ENCODE results near the gene SIGLEC15. TPM values are rescaled to one million over a fixed set of nuclear protein-coding genes. Genes with fewer than 3 reads are reported as not detected.

Gene SIGLEC15
- total and polyA plus RNA-seq, 10 of the 15 experiments (the other 5 are each of a cell fraction or from before 2014, with no cell fraction given): 0.09 to 0.45 TPM; not detected in 8

DNA sequence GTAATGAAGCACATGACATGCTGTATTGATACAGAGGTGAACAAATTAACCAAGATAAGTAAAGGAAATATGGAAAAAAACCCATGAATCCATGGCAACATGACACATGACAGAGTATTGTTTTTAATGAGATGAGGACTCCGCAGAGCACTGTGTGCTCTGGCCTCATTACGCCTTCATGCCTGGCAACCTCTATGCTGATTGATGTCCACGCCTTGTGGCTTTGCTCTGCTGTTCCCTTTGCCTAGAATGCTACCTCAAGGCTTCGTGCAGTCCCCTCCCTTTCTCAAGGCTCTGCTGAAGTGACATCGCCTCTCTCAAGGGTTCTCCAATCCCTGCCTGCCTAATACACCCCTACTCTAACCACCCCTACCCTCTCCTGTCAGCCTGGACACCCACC lies 8.4 kb downstream of the SIGLEC15 start (continued):
- TF ChIP-seq, protein P1, sequence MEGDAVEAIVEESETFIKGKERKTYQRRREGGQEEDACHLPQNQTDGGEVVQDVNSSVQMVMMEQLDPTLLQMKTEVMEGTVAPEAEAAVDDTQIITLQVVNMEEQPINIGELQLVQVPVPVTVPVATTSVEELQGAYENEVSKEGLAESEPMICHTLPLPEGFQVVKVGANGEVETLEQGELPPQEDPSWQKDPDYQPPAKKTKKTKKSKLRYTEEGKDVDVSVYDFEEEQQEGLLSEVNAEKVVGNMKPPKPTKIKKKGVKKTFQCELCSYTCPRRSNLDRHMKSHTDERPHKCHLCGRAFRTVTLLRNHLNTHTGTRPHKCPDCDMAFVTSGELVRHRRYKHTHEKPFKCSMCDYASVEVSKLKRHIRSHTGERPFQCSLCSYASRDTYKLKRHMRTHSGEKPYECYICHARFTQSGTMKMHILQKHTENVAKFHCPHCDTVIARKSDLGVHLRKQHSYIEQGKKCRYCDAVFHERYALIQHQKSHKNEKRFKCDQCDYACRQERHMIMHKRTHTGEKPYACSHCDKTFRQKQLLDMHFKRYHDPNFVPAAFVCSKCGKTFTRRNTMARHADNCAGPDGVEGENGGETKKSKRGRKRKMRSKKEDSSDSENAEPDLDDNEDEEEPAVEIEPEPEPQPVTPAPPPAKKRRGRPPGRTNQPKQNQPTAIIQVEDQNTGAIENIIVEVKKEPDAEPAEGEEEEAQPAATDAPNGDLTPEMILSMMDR (IDR thresholded peaks at IDR 0.05 in 2 of 3, conservative IDR thresholded peaks at IDR 0.05 in 1 of 3; ENCODE audit: control insufficient read depth in 2 of 3, extremely low read depth in 1 of 3, insufficient read depth in 1 of 3, low read depth in 3 of 3, low read length in 3 of 3): no peak
- TF ChIP-seq ATF7 (IDR thresholded peaks at IDR 0.05; ENCODE audit: low read depth) (no peak), RFX5 (IDR thresholded peaks at IDR 0.05; ENCODE audit: low read depth, low read length) (no peak)
- TF ChIP-seq, protein P2, sequence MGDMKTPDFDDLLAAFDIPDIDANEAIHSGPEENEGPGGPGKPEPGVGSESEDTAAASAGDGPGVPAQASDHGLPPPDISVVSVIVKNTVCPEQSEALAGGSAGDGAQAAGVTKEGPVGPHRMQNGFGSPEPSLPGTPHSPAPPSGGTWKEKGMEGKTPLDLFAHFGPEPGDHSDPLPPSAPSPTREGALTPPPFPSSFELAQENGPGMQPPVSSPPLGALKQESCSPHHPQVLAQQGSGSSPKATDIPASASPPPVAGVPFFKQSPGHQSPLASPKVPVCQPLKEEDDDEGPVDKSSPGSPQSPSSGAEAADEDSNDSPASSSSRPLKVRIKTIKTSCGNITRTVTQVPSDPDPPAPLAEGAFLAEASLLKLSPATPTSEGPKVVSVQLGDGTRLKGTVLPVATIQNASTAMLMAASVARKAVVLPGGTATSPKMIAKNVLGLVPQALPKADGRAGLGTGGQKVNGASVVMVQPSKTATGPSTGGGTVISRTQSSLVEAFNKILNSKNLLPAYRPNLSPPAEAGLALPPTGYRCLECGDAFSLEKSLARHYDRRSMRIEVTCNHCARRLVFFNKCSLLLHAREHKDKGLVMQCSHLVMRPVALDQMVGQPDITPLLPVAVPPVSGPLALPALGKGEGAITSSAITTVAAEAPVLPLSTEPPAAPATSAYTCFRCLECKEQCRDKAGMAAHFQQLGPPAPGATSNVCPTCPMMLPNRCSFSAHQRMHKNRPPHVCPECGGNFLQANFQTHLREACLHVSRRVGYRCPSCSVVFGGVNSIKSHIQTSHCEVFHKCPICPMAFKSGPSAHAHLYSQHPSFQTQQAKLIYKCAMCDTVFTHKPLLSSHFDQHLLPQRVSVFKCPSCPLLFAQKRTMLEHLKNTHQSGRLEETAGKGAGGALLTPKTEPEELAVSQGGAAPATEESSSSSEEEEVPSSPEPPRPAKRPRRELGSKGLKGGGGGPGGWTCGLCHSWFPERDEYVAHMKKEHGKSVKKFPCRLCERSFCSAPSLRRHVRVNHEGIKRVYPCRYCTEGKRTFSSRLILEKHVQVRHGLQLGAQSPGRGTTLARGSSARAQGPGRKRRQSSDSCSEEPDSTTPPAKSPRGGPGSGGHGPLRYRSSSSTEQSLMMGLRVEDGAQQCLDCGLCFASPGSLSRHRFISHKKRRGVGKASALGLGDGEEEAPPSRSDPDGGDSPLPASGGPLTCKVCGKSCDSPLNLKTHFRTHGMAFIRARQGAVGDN (IDR thresholded peaks at IDR 0.05): no peak

DNA sequence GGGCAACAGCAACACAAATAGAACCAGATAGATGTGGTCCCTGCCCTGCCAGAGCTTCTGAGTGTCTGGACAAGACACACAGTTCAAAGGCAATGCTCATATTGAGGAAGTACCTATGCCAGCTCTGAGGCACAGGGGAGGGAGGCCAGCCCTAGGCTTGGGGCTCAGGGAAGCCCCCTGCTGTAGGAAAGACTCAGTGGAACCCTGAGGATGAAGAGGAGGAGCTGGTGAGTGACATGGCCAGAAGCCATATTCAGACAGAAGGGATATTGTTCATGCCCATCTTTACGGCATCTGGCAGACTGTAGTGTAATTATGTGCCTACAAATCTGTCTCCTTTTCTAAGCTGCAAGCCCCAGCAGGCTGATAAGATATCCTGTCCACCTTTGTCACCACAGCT lies 8.8 kb downstream of the SIGLEC15 start:
- no peak overlapping the region for H3K4me2 ChIP-seq (ENCODE audit: control insufficient read depth, insufficient read depth)
- H3K27me3 ChIP-seq (replicated peaks in 1 of 2; ENCODE audit: control insufficient read depth in 2 of 2, insufficient read depth in 2 of 2, low read length in 1 of 2): peaks cover 0 to 4% of the 10 kb centered on the region in 2 experiments; a peak in 1 of 4 replicates
- no peaks in the 10 kb centered on the region; the same call in 2 of the 3 replicates for H3K9me3 ChIP-seq (replicated peaks; ENCODE audit: control insufficient read depth, insufficient read depth, low read length)
- ATAC-seq (0 out of 3 replicates have a peak, but pooled peaks have one; percentile 10), DNase-seq (ENCODE audit: low read depth, low spot score) (no peak), FAIRE-seq (no peak)
- H3K4me3 ChIP-seq: no peak overlapping the region
- no TSS peak for BruUV-seq (replicated peaks)
- no peaks in the 10 kb centered on the region for H3K79me2 ChIP-seq (ENCODE audit: control insufficient read depth, insufficient read depth, low read length)
- no peak overlapping the region for H3K9ac ChIP-seq (ENCODE audit: control insufficient read depth, insufficient read depth, low read length)
- WGBS (ENCODE audit: insufficient coverage, insufficient replicate concordance, low lambda C conversion rate, missing lambda C conversion rate): 100% methylated on average over 1 of the region's 1 CpG
- intact Hi-C loops (cut with micrococcal nuclease; ENCODE audit: unreplicated experiment): no loop called here
- in situ Hi-C loops (cut with MboI): no loop called here
- H4K20me1 ChIP-seq (ENCODE audit: control insufficient read depth, insufficient read depth): no peaks in the 10 kb centered on the region
- TF ChIP-seq, protein P3, sequence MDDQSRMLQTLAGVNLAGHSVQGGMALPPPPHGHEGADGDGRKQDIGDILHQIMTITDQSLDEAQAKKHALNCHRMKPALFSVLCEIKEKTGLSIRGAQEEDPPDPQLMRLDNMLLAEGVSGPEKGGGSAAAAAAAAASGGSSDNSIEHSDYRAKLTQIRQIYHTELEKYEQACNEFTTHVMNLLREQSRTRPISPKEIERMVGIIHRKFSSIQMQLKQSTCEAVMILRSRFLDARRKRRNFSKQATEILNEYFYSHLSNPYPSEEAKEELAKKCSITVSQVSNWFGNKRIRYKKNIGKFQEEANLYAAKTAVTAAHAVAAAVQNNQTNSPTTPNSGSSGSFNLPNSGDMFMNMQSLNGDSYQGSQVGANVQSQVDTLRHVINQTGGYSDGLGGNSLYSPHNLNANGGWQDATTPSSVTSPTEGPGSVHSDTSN (IDR thresholded peaks at IDR 0.05; ENCODE audit: insufficient replicate concordance, low read depth, low read length): no peak
- no peak for TF ChIP-seq CHD4 (IDR thresholded peaks at IDR 0.05)
- no peak for TF ChIP-seq RFX5 (IDR thresholded peaks at IDR 0.05; ENCODE audit: low read depth, low read length)
- TF ChIP-seq NBN (IDR thresholded peaks at IDR 0.05): no peak
- TF ChIP-seq SREBF2 (IDR thresholded peaks at IDR 0.05; ENCODE audit: low read length): no peak
- no peak for TF ChIP-seq NFYB (IDR thresholded peaks at IDR 0.05; ENCODE audit: insufficient read depth, low read depth, low read length)
- no peak for TF ChIP-seq RAD21 (IDR thresholded peaks at IDR 0.05; ENCODE audit: insufficient read depth, low read depth, low read length)
- TF ChIP-seq HCFC1 (IDR thresholded peaks at IDR 0.05; ENCODE audit: low read length): no peak
- TF ChIP-seq CREM (IDR thresholded peaks at IDR 0.05; ENCODE audit: low read depth): no peak
- TF ChIP-seq, protein P4, sequence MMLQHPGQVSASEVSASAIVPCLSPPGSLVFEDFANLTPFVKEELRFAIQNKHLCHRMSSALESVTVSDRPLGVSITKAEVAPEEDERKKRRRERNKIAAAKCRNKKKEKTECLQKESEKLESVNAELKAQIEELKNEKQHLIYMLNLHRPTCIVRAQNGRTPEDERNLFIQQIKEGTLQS (IDR thresholded peaks at IDR 0.05; ENCODE audit: borderline replicate concordance, extremely low read depth, low read depth, low read length): no peak
- ChIA-PET SMC1A (ENCODE audit: uncharacterized antibody, unreplicated experiment) (interaction anchor here (0.9 kb wide), 1 partner anchor 46 kb away, joined by 5 read pairs; no protein-coding TSS in a partner anchor), CTCF (interaction anchor here (0.6 to 1.4 kb wide), 4 partner anchors 33 to 169 kb away, joined by 3 read pairs; no protein-coding TSS in a partner anchor), RAD21 (ENCODE audit: unreplicated experiment) (no interaction called here), POLR2A (no interaction called here)
- H3K27ac ChIP-seq (ENCODE audit: control insufficient read depth, insufficient read depth): no peak overlapping the region
- no peaks in the 10 kb centered on the region for H3K36me3 ChIP-seq (ENCODE audit: control insufficient read depth in 2 of 2, insufficient read depth in 2 of 2, low read length in 1 of 2)
- no peak overlapping the region for H2AFZ ChIP-seq (ENCODE audit: control insufficient read depth, low read depth, low read length)
- H3K4me1 ChIP-seq (ENCODE audit: control insufficient read depth, insufficient read depth, low read length): no peaks in the 10 kb centered on the region

Measured in GM12878 (cell line).